HG03139 (cell line): ENCODE data around the gene DNAJC25.

Experiments used
- ATAC-seq: cut with Tn5 transposase; IDR thresholded peaks from one replicate; pipeline ENCODE4 v1.9.1; 2021; ENCODE audit not compliant: unreplicated experiment

DNAJC25 gene

GRCh38 chr9:111627260-111627963 is 3.7 kb upstream of the DNAJC25 start:
- no peak for ATAC-seq

GRCh38 chr9:111628411-111628810 is 2.7 kb upstream of the DNAJC25 start:
- ATAC-seq: no peak

- peak; percentile 23 for ATAC-seq
Observed at GRCh38 chr9:111630182-111630963, 761 bp upstream of the DNAJC25 start.

- ATAC-seq: no peak
Observed at GRCh38 chr9:111630964-111631213, 245 bp upstream of the DNAJC25 start.

- no peak for ATAC-seq
Observed at GRCh38 chr9:111632060-111632459, 926 bp downstream of the DNAJC25 start.

- no peak for ATAC-seq
Observed at GRCh38 chr9:111632695-111633388, 1.7 kb downstream of the DNAJC25 start.

GRCh38 chr9:111633389-111633736 is 2.2 kb downstream of the DNAJC25 start:
- no peak for ATAC-seq

GRCh38 chr9:111634860-111635259 is 3.7 kb downstream of the DNAJC25 start:
- ATAC-seq: no peak

- no peak for ATAC-seq
Observed at GRCh38 chr9:111637421-111637950, 6.4 kb downstream of the DNAJC25 start.

GRCh38 chr9:111644195-111644772 is 13.2 kb downstream of the DNAJC25 start:
- ATAC-seq: no peak

GRCh38 chr9:111645806-111646205 is 14.7 kb downstream of the DNAJC25 start:
- no peak for ATAC-seq

- no peak for ATAC-seq
Observed at GRCh38 chr9:111646417-111646816, 15.3 kb downstream of the DNAJC25 start.

GRCh38 chr9:111648066-111648465 is 16.9 kb downstream of the DNAJC25 start:
- no peak for ATAC-seq

- no peak for ATAC-seq
Observed at GRCh38 chr9:111649016-111649415, 17.9 kb downstream of the DNAJC25 start.

GRCh38 chr9:111657051-111657450 is 25.9 kb downstream of the DNAJC25 start:
- ATAC-seq: no peak

- no peak for ATAC-seq
Observed at GRCh38 chr9:111658943-111659342, 27.8 kb downstream of the DNAJC25 start.

GRCh38 chr9:111659691-111660090 is 28.6 kb downstream of the DNAJC25 start:
- no peak for ATAC-seq

GRCh38 chr9:111661150-111661801 is 30.1 kb downstream of the DNAJC25 start, which contains the start of gene GNG10:
GNG10 (plus strand) TSS chr9:111661605; CDS start chr9:111661635, 30 bp downstream.
- ATAC-seq: peak; percentile 88

GRCh38 chr9:111661802-111662521 is 30.8 kb downstream of the DNAJC25 start:
- ATAC-seq: peak; percentile 24

- no peak for ATAC-seq
Observed at GRCh38 chr9:111662576-111663300, 31.6 kb downstream of the DNAJC25 start.
